HCT116 (cell line): ENCODE data around the gene SEH1L. TPM values are rescaled to one million over a fixed set of nuclear protein-coding genes. Genes with fewer than 3 reads are reported as not detected.

Experiments
- ATAC-seq: fragments of 200-7000 bp; cut with Tn5 transposase; 2 replicates; pipeline ENCODE4 v1.9.1; 2020; ENCODE audit warnings: mild to moderate bottlenecking, moderate library complexity
- BruUV-seq: library from RNA; stranded (reverse); fragments of 400-500 nt; replicated peaks from 2 replicates; lab custom pipeline; 2021; lab: Mats Ljungman, UMichigan
- CTCF ChIA-PET: fragments of 300-600 bp; sonication (Branson Sonifier 250); formaldehyde crosslinking; loops from one replicate; lab custom pipeline; 2021; ENCODE audit warnings: antibody characterized with exemption; lab: Charles Lee
- POLR2A ChIA-PET: fragments of 300-600, 350-600 bp; sonication (Branson Sonifier 250); formaldehyde crosslinking; loops from one replicate; lab custom pipeline; 2021; ENCODE audit warnings: antibody characterized with exemption; lab: Charles Lee
- RAD21 ChIA-PET, 2 experiments: fragments of 300-600 bp; sonication (Branson Sonifier 250); formaldehyde crosslinking; loops; one replicate each; lab custom pipeline; 2023; ENCODE audit warnings: low total read pairs in 2 of 2; ENCODE audit not compliant: uncharacterized antibody in 2 of 2, unreplicated experiment in 2 of 2, low non-redundant PET in 1 of 2; lab: Charles Lee
- DNase-seq: peaks from one replicate; pipeline ENCODE4 v3.0.0-alpha.2; 2010; ENCODE audit warnings: low read depth, low spot score
- H2AFZ ChIP-seq: fragments of 200-600 bp; shearing (Covaris generic), sonication (generic); 2 replicates; pipeline ENCODE4 v1.6.1; 2017; ENCODE audit warnings: low read depth, mixed run types, mixed read lengths, antibody characterized with exemption, low read length; ENCODE audit not compliant: poor library complexity, severe bottlenecking
- H3K27ac ChIP-seq: 2 replicates; pipeline ENCODE4 v1.5.1; 2012; ENCODE audit warnings: low read depth, low read length
- H3K27me3 ChIP-seq: fragments of 200-600 bp; sonication (generic); 2 replicates; pipeline ENCODE4 v1.6.1; 2016; ENCODE audit warnings: mixed run types, low read length, mixed read lengths; ENCODE audit not compliant: insufficient read depth
- H3K36me3 ChIP-seq, 2 experiments: fragments of 200-500 bp in 1 of 2; fragments of 200-600 bp in 1 of 2; sonication (Bioruptor generic) in 1 of 2; sonication (generic) in 1 of 2; 2 replicates each; pipeline versions ENCODE4 v1.5.1 to v1.6.1; 2014 to 2016; ENCODE audit warnings: low read length in 2 of 2, inconsistent platforms in 1 of 2, mixed read lengths in 1 of 2, mixed run types in 1 of 2; ENCODE audit not compliant: insufficient read depth in 2 of 2, control insufficient read depth in 1 of 2
- H3K4me1 ChIP-seq, 2 experiments: fragments of 200-600 bp in 1 of 2; sonication (generic) in 1 of 2; 2 replicates each; pipeline versions ENCODE4 v1.5.1 to v1.6.1; 2012 to 2017; ENCODE audit warnings: low read length in 2 of 2, inconsistent platforms in 1 of 2, mild to moderate bottlenecking in 1 of 2, mixed read lengths in 1 of 2, mixed run types in 1 of 2, moderate library complexity in 1 of 2; ENCODE audit not compliant: insufficient read depth in 2 of 2, control insufficient read depth in 1 of 2
- H3K4me2 ChIP-seq: fragments of 200-600 bp; sonication (generic); 2 replicates; pipeline ENCODE4 v1.6.1; 2017; ENCODE audit warnings: mixed run types, low read length, mixed read lengths
- H3K4me3 ChIP-seq, 2 experiments: fragments of 200-600 bp in 1 of 2; sonication (generic) in 1 of 2; replicated peaks in 1 of 2; 2 replicates each; pipeline ENCODE4 v1.5.1; 2011 to 2016; ENCODE audit warnings: low read length in 2 of 2, control low read depth in 1 of 2, low read depth in 1 of 2, mild to moderate bottlenecking in 1 of 2, mixed read lengths in 1 of 2, mixed run types in 1 of 2
- H3K79me2 ChIP-seq: fragments of 200-600 bp; sonication (generic); 2 replicates; pipeline ENCODE4 v1.6.1; 2017; ENCODE audit warnings: mild to moderate bottlenecking, mixed run types, low read length, moderate library complexity, mixed read lengths; ENCODE audit not compliant: insufficient read depth
- H3K9ac ChIP-seq: fragments of 200-600 bp; sonication (generic); 2 replicates; pipeline ENCODE4 v1.6.1; 2016; ENCODE audit warnings: low read length, mixed read lengths
- H3K9me2 ChIP-seq: fragments of 200-600 bp; sonication (generic), shearing (Covaris generic); 2 replicates; pipeline ENCODE4 v1.6.1; 2017; ENCODE audit warnings: mixed run types, mild to moderate bottlenecking, moderate library complexity; ENCODE audit not compliant: insufficient read depth
- H3K9me3 ChIP-seq, 2 experiments: fragments of 200-500 bp in 1 of 2; fragments of 200-600 bp in 1 of 2; sonication (Bioruptor generic) in 1 of 2; sonication (generic) in 1 of 2; 2 replicates each; pipeline ENCODE4 v1.6.1; 2014 to 2017; ENCODE audit warnings: low read length in 2 of 2, mixed read lengths in 2 of 2, inconsistent platforms in 1 of 2, low read depth in 1 of 2, mild to moderate bottlenecking in 1 of 2, mixed run types in 1 of 2, moderate library complexity in 1 of 2; ENCODE audit not compliant: control insufficient read depth in 1 of 2, insufficient read depth in 1 of 2
- H4K20me1 ChIP-seq: fragments of 200-600 bp; sonication (generic), shearing (Covaris generic); 2 replicates; pipeline ENCODE4 v1.6.1; 2017; ENCODE audit warnings: mixed run types, mild to moderate bottlenecking, moderate library complexity; ENCODE audit not compliant: insufficient read depth
- CBX3 ChIP-seq: IDR thresholded peaks from 2 replicates; pipeline ENCODE4 v1.6.1; 2012; ENCODE audit warnings: low read depth
- CEBPB ChIP-seq: IDR thresholded peaks from 2 replicates; pipeline ENCODE4 v1.6.1; 2012; ENCODE audit warnings: low read depth
- EGR1 ChIP-seq: IDR thresholded peaks from 2 replicates; pipeline ENCODE4 v1.6.1; 2012; ENCODE audit warnings: low read depth
- ELF1 ChIP-seq: IDR thresholded peaks from 2 replicates; pipeline ENCODE4 v1.6.1; 2012; ENCODE audit warnings: low read depth, borderline replicate concordance
- EZH2 ChIP-seq: fragments of 200-600 bp; sonication (generic); IDR thresholded peaks from 2 replicates; pipeline ENCODE4 v1.6.1; 2017; ENCODE audit warnings: antibody characterized with exemption, mixed run types
- EZH2phosphoT487 ChIP-seq: fragments of 200-600 bp; IDR thresholded peaks from 2 replicates; pipeline ENCODE4 v1.6.1; 2018; ENCODE audit warnings: antibody characterized with exemption, borderline replicate concordance
- FOSL1 ChIP-seq: IDR thresholded peaks from 2 replicates; pipeline ENCODE4 v1.6.1; 2012; ENCODE audit warnings: low read depth
- JUND ChIP-seq: IDR thresholded peaks from 2 replicates; pipeline ENCODE4 v1.6.1; 2012
- POLR2AphosphoS5 ChIP-seq: IDR thresholded peaks from 2 replicates; pipeline ENCODE4 v1.6.1; 2011; ENCODE audit warnings: mild to moderate bottlenecking, low read depth, low read length, moderate library complexity
- RAD21 ChIP-seq: IDR thresholded peaks from 2 replicates; pipeline ENCODE4 v1.6.1; 2012; ENCODE audit warnings: low read depth, mild to moderate bottlenecking
- SP1 ChIP-seq: IDR thresholded peaks from 2 replicates; pipeline ENCODE4 v1.6.1; 2012; ENCODE audit warnings: low read depth
- SRF ChIP-seq: IDR thresholded peaks from 2 replicates; pipeline ENCODE4 v1.6.1; 2012; ENCODE audit warnings: low read depth
- TCF7L2 ChIP-seq: IDR thresholded peaks from 2 replicates; pipeline ENCODE4 v1.7.0; 2011; ENCODE audit warnings: borderline replicate concordance, inconsistent platforms; ENCODE audit not compliant: insufficient read depth, insufficient read length; ENCODE audit errors: extremely low read depth
- ZFX ChIP-seq: fragments of 450-650 bp; IDR thresholded peaks from 2 replicates; pipeline ENCODE4 v1.6.1; 2017
- ZNF274 ChIP-seq: fragments of 200-500 bp; sonication (Bioruptor generic); IDR thresholded peaks from 2 replicates; pipeline ENCODE4 v1.6.1; 2014; ENCODE audit warnings: mild to moderate bottlenecking, low read depth, low read length, inconsistent platforms
- intact Hi-C: fragments of 100-400 bp; cut with micrococcal nuclease; formaldehyde crosslinking; loops from 2 replicates; pipeline ENCODE4 v1.10.0; 2022
- total RNA-seq: library from RNA; stranded (reverse); gene quantifications from one replicate; pipeline ENCODE4 v1.2.1, GENCODE V29; 2021; ENCODE audit not compliant: unreplicated experiment
- TF ChIP-seq, protein P1 (sequence below), 3 experiments: fragments of 200-600 bp in 1 of 3; sonication (generic) in 1 of 3; IDR thresholded peaks in 2 of 3; conservative IDR thresholded peaks in 1 of 3; 2 replicates each; pipeline ENCODE4 v1.5.1; 2012 to 2017; ENCODE audit warnings: low read depth in 2 of 3, low read length in 2 of 3, antibody characterized with exemption in 1 of 3, borderline replicate concordance in 1 of 3, control low read depth in 1 of 3, mild to moderate bottlenecking in 1 of 3, mixed read lengths in 1 of 3, mixed run types in 1 of 3, moderate library complexity in 1 of 3; ENCODE audit not compliant: insufficient read depth in 1 of 3
- TF ChIP-seq, protein P2 (sequence below): IDR thresholded peaks from 2 replicates; pipeline ENCODE4 v1.6.1; 2012
- TF ChIP-seq, protein P3 (sequence below): IDR thresholded peaks from 2 replicates; pipeline ENCODE4 v1.6.1; 2012; ENCODE audit warnings: low read depth

The SEH1L gene
- total RNA-seq, 1 experiment from 2014 or later: 83.7 TPM

DNA sequence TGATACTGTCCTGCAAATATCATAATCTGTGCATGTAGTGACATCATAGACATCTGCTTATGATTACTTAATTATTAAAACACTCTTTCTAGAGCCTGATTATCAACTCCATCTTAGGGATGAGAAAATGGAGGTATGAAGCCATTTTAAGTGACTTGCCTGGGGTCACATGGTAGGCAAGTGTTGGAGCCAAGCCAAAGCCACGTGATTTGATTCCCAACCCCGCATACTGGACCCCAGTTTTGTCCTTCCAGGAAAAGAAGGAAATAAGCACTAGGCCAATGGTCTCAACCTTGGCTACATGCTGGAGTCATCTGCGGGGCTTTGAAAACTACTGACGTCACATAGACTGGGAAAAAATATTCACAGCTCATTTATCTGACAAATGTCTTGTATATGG lies 19.6 kb upstream of the SEH1L start:
- RAD21 ChIA-PET: no interaction called here
- intact Hi-C loops: no loop called here

More for the DNA sequence above, 19.6 kb upstream of the SEH1L start:
- CTCF ChIA-PET: no interaction called here
- no TSS peak for BruUV-seq
- Histone ChIP-seq H3K27me3 (no peaks in the 10 kb centered on the region), H3K27ac (no peak overlapping the region), H3K9me2 (no peaks in the 10 kb centered on the region), H3K4me2 (no peak overlapping the region), H3K9ac (no peak overlapping the region), H3K36me3 (no peaks in the 10 kb centered on the region), H2AFZ (no peak overlapping the region), H3K4me3 (no peak overlapping the region), H3K79me2 (no peaks in the 10 kb centered on the region), H3K9me3 (no peaks in the 10 kb centered on the region), H3K4me1 (no peaks in the 10 kb centered on the region), H4K20me1 (no peaks in the 10 kb centered on the region)
- no peak for ATAC-seq
- TF ChIP-seq JUND (no peak), POLR2AphosphoS5 (no peak), EZH2phosphoT487 (no peak), ZNF274 (no peak), CEBPB (no peak), EZH2 (no peak), CBX3 (no peak), FOSL1 (no peak), EGR1 (no peak), RAD21 (no peak), ZFX (no peak), SRF (no peak), ELF1 (no peak), SP1 (no peak), TCF7L2 (no peak)
- TF ChIP-seq, protein P1, sequence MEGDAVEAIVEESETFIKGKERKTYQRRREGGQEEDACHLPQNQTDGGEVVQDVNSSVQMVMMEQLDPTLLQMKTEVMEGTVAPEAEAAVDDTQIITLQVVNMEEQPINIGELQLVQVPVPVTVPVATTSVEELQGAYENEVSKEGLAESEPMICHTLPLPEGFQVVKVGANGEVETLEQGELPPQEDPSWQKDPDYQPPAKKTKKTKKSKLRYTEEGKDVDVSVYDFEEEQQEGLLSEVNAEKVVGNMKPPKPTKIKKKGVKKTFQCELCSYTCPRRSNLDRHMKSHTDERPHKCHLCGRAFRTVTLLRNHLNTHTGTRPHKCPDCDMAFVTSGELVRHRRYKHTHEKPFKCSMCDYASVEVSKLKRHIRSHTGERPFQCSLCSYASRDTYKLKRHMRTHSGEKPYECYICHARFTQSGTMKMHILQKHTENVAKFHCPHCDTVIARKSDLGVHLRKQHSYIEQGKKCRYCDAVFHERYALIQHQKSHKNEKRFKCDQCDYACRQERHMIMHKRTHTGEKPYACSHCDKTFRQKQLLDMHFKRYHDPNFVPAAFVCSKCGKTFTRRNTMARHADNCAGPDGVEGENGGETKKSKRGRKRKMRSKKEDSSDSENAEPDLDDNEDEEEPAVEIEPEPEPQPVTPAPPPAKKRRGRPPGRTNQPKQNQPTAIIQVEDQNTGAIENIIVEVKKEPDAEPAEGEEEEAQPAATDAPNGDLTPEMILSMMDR (IDR thresholded peaks at IDR 0.05 in 2 of 3, conservative IDR thresholded peaks at IDR 0.05 in 1 of 3; ENCODE audit: borderline replicate concordance in 1 of 3, insufficient read depth in 1 of 3, low read depth in 2 of 3, low read length in 2 of 3): no peak
- TF ChIP-seq, protein P2, sequence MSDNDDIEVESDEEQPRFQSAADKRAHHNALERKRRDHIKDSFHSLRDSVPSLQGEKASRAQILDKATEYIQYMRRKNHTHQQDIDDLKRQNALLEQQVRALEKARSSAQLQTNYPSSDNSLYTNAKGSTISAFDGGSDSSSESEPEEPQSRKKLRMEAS: no peak
- TF ChIP-seq, protein P3, sequence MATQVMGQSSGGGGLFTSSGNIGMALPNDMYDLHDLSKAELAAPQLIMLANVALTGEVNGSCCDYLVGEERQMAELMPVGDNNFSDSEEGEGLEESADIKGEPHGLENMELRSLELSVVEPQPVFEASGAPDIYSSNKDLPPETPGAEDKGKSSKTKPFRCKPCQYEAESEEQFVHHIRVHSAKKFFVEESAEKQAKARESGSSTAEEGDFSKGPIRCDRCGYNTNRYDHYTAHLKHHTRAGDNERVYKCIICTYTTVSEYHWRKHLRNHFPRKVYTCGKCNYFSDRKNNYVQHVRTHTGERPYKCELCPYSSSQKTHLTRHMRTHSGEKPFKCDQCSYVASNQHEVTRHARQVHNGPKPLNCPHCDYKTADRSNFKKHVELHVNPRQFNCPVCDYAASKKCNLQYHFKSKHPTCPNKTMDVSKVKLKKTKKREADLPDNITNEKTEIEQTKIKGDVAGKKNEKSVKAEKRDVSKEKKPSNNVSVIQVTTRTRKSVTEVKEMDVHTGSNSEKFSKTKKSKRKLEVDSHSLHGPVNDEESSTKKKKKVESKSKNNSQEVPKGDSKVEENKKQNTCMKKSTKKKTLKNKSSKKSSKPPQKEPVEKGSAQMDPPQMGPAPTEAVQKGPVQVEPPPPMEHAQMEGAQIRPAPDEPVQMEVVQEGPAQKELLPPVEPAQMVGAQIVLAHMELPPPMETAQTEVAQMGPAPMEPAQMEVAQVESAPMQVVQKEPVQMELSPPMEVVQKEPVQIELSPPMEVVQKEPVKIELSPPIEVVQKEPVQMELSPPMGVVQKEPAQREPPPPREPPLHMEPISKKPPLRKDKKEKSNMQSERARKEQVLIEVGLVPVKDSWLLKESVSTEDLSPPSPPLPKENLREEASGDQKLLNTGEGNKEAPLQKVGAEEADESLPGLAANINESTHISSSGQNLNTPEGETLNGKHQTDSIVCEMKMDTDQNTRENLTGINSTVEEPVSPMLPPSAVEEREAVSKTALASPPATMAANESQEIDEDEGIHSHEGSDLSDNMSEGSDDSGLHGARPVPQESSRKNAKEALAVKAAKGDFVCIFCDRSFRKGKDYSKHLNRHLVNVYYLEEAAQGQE: no peak
- no peak for DNase-seq
- POLR2A ChIA-PET: no interaction called here
